NT2/D1 (cell line): Measurements from ENCODE around the gene PARP8.

Experiments used
- YY1 ChIP-seq: IDR thresholded peaks from 2 replicates; pipeline ENCODE4 v1.6.1; 2011; ENCODE audit not compliant: insufficient read length, insufficient read depth
- ZNF274 ChIP-seq: IDR thresholded peaks from 2 replicates; pipeline ENCODE4 v1.6.1; 2011; ENCODE audit warnings: mild to moderate bottlenecking, low read depth, low read length

GRCh38 chr5:50766462-50766861, 100.0 kb downstream of the PARP8 start:
- no peak for TF ChIP-seq YY1
- no peak for TF ChIP-seq ZNF274
